ENCODE results near the gene KRT15. TPM values are rescaled to one million over a fixed set of nuclear protein-coding genes. Genes with fewer than 3 reads are reported as not detected.

The KRT15 gene
- total RNA-seq, 2 donors from 2014 or later, result 138 to 1,038 TPM

DNA sequence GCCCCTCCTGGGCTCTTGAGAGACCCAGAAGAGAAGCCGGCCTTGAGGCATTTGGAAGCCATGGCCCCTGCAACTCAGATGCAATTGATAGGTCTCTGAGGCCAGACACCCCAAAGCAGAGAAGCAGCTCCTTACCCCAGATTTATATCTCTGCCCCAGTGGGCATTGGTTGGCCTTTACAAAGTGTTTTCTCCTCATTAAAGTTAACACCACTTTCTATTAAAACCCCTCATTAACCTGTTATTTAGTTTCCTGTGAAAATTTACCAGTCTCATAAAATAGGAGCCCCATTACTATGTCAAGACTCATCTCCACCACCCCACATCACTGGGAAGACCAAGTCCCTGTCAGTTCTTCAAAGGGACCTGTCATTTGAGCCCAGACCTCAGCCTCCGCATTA, 37.7 kb downstream of the KRT15 start, which contains the start of gene KRT35:
KRT35 (minus strand) TSS at position 116 of the 400 bp plus-strand sequence; CDS start at position 62, 54 bp downstream.
- TF ChIP-seq POLR2AphosphoS5 (IDR thresholded peaks at IDR 0.05) (no peak), POLR2A (IDR thresholded peaks at IDR 0.05) (no peak)
- TF ChIP-seq, protein P1, sequence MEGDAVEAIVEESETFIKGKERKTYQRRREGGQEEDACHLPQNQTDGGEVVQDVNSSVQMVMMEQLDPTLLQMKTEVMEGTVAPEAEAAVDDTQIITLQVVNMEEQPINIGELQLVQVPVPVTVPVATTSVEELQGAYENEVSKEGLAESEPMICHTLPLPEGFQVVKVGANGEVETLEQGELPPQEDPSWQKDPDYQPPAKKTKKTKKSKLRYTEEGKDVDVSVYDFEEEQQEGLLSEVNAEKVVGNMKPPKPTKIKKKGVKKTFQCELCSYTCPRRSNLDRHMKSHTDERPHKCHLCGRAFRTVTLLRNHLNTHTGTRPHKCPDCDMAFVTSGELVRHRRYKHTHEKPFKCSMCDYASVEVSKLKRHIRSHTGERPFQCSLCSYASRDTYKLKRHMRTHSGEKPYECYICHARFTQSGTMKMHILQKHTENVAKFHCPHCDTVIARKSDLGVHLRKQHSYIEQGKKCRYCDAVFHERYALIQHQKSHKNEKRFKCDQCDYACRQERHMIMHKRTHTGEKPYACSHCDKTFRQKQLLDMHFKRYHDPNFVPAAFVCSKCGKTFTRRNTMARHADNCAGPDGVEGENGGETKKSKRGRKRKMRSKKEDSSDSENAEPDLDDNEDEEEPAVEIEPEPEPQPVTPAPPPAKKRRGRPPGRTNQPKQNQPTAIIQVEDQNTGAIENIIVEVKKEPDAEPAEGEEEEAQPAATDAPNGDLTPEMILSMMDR (IDR thresholded peaks at IDR 0.05), result no peak
- Histone ChIP-seq H3K27me3 (replicated peaks; ENCODE audit: insufficient read depth) (no peaks in the 10 kb centered on the region), H3K4me3 (no peak within 1 kb of the TSS), H3K4me1 (replicated peaks) (no peaks in the 10 kb centered on the region), H3K36me3 (no peaks in the 10 kb centered on the region), H3K9me3 (no peaks in the 10 kb centered on the region), H3K27ac (no peak within 1 kb of the TSS)
- DNase-seq (ENCODE audit: low spot score), result no peak
- intact Hi-C loops (cut with DNase I), result no loop called here
- WGBS, result 95% methylated on average over 2 of the region's 2 CpGs

GRCh38 chr17:41480581-41480980, 38.1 kb downstream of the KRT15 start:
- Histone ChIP-seq H3K9me3 (no peaks in the 10 kb centered on the region), H3K27ac (no peak overlapping the region), H3K4me1 (replicated peaks) (no peaks in the 10 kb centered on the region), H3K36me3 (no peaks in the 10 kb centered on the region), H3K4me3 (no peak overlapping the region), H3K27me3 (replicated peaks; ENCODE audit: insufficient read depth) (no peaks in the 10 kb centered on the region)
- TF ChIP-seq, protein P1 (IDR thresholded peaks at IDR 0.05), result no peak
- TF ChIP-seq POLR2AphosphoS5 (IDR thresholded peaks at IDR 0.05), result no peak
- no peak for TF ChIP-seq POLR2A (IDR thresholded peaks at IDR 0.05)
- intact Hi-C loops (cut with DNase I), result no loop called here
- DNase-seq (ENCODE audit: low spot score), result no peak
- WGBS, result 95% methylated on average over 10 of the region's 10 CpGs

GRCh38 chr17:41480136-41480535, 38.6 kb downstream of the KRT15 start:
- 81% methylated on average over 2 of the region's 2 CpGs for WGBS
- H3K27ac ChIP-seq, result no peak overlapping the region
- H3K9me3 ChIP-seq, result no peaks in the 10 kb centered on the region
- TF ChIP-seq POLR2A (IDR thresholded peaks at IDR 0.05) (no peak), POLR2AphosphoS5 (IDR thresholded peaks at IDR 0.05) (no peak)
- TF ChIP-seq, protein P1 (IDR thresholded peaks at IDR 0.05), result no peak
- H3K4me1 ChIP-seq (replicated peaks), result no peaks in the 10 kb centered on the region
- DNase-seq (ENCODE audit: low spot score), result no peak
- H3K4me3 ChIP-seq, result no peak overlapping the region
- intact Hi-C loops (cut with DNase I), result no loop called here
- no peaks in the 10 kb centered on the region for H3K27me3 ChIP-seq (replicated peaks; ENCODE audit: insufficient read depth)
- H3K36me3 ChIP-seq, result no peaks in the 10 kb centered on the region

GRCh38 chr17:41478237-41478636, 40.5 kb downstream of the KRT15 start:
- 87% methylated on average over 8 of the region's 8 CpGs for WGBS
- H3K36me3 ChIP-seq, result no peaks in the 10 kb centered on the region
- no peaks in the 10 kb centered on the region for H3K27me3 ChIP-seq (replicated peaks; ENCODE audit: insufficient read depth)
- intact Hi-C loops (cut with DNase I), result no loop called here
- no peak for DNase-seq (ENCODE audit: low spot score)
- no peaks in the 10 kb centered on the region for H3K4me1 ChIP-seq (replicated peaks)
- no peak overlapping the region for H3K4me3 ChIP-seq
- no peak overlapping the region for H3K27ac ChIP-seq
- TF ChIP-seq, protein P1 (IDR thresholded peaks at IDR 0.05), result no peak
- TF ChIP-seq POLR2A (IDR thresholded peaks at IDR 0.05) (no peak), POLR2AphosphoS5 (IDR thresholded peaks at IDR 0.05) (no peak)
- no peaks in the 10 kb centered on the region for H3K9me3 ChIP-seq
